HG02623 (cell line): ENCODE measurements around the gene LTBP2.
A peak's percentile ranks its signal among the peaks of the same experiment; 100 is the strongest.

Experiments
- ATAC-seq: cut with Tn5 transposase; IDR thresholded peaks from one replicate; pipeline ENCODE4 v1.9.1; 2021; ENCODE audit warnings: moderate library complexity; ENCODE audit not compliant: unreplicated experiment

LTBP2 gene

GRCh38 chr14:74614508-74615495 lies 2.8 kb upstream of the LTBP2 start:
- ATAC-seq: no peak

GRCh38 chr14:74613211-74613914 lies 1.3 kb upstream of the LTBP2 start:
- no peak for ATAC-seq

- ATAC-seq: peak; percentile 64
These were observed 449 bp upstream of the LTBP2 start for GRCh38 chr14:74612350-74613021.

- no peak for ATAC-seq
These were observed 979 bp downstream of the LTBP2 start for GRCh38 chr14:74610866-74611649.

- ATAC-seq: no peak
These were observed 1.7 kb downstream of the LTBP2 start for GRCh38 chr14:74610199-74610865.

- ATAC-seq: no peak
These were observed 2.3 kb downstream of the LTBP2 start for GRCh38 chr14:74609721-74610120.

- no peak for ATAC-seq
These were observed 3.0 kb downstream of the LTBP2 start for GRCh38 chr14:74608959-74609611.

- ATAC-seq: no peak
These were observed 5.3 kb downstream of the LTBP2 start for GRCh38 chr14:74606727-74607126.

- ATAC-seq: no peak
These were observed 6.4 kb downstream of the LTBP2 start for GRCh38 chr14:74605531-74606223.

GRCh38 chr14:74604911-74605310 lies 7.1 kb downstream of the LTBP2 start:
- ATAC-seq: no peak

GRCh38 chr14:74604157-74604556 lies 7.9 kb downstream of the LTBP2 start:
- ATAC-seq: no peak

- no peak for ATAC-seq
These were observed 10.1 kb downstream of the LTBP2 start for GRCh38 chr14:74601982-74602381.

- ATAC-seq: no peak
These were observed 12.1 kb downstream of the LTBP2 start for GRCh38 chr14:74599946-74600345.

- no peak for ATAC-seq
These were observed 12.7 kb downstream of the LTBP2 start for GRCh38 chr14:74599321-74599761.

- ATAC-seq: no peak
These were observed 15.1 kb downstream of the LTBP2 start for GRCh38 chr14:74596741-74597450.

GRCh38 chr14:74595006-74595735 lies 16.9 kb downstream of the LTBP2 start:
- ATAC-seq: no peak

- ATAC-seq: no peak
These were observed 17.4 kb downstream of the LTBP2 start for GRCh38 chr14:74594606-74595005.

- ATAC-seq: no peak
These were observed 18.0 kb downstream of the LTBP2 start for GRCh38 chr14:74594029-74594428.
